IMR-90 (cell line): ENCODE results near the gene ZNF738.

Experiments
- CTCF ChIP-seq: conservative IDR thresholded peaks from 2 replicates; pipeline ENCODE4 v1.5.1; 2012; ENCODE audit warnings: mild to moderate bottlenecking, low read depth, low read length, improper control_type of control experiment
- FOS ChIP-seq: fragments of 150-350 bp; IDR thresholded peaks from 2 replicates; pipeline ENCODE4 v1.6.1; 2016; ENCODE audit warnings: low read depth, low read length
- MXI1 ChIP-seq: IDR thresholded peaks from 2 replicates; pipeline ENCODE4 v1.6.1; 2012; ENCODE audit warnings: low read depth, mild to moderate bottlenecking, low read length, moderate library complexity, borderline replicate concordance
- SMC3 ChIP-seq: fragments of 150-350 bp; IDR thresholded peaks from 2 replicates; pipeline ENCODE4 v1.6.1; 2016; ENCODE audit warnings: low read depth, mild to moderate bottlenecking, antibody characterized with exemption, low read length, moderate library complexity
- USF2 ChIP-seq: fragments of 150-350 bp; IDR thresholded peaks from 2 replicates; pipeline ENCODE4 v1.6.1; 2017; ENCODE audit warnings: mild to moderate bottlenecking, antibody characterized with exemption, low read length, low read depth

GRCh38 chr19:21321996-21322395 is 36.8 kb upstream of the ZNF738 start:
- TF ChIP-seq CTCF (no peak), USF2 (no peak), SMC3 (no peak), FOS (no peak), MXI1 (no peak)
